NCI-H1436 treated with DMSO at 0.1 percent for 48 hours (cell line): ENCODE results near the gene AMPH.

Experiments used
- DNase-seq: peaks from one replicate; lab custom pipeline; 2025; lab: John Stamatoyannopoulos, UW

Gene AMPH

DNA sequence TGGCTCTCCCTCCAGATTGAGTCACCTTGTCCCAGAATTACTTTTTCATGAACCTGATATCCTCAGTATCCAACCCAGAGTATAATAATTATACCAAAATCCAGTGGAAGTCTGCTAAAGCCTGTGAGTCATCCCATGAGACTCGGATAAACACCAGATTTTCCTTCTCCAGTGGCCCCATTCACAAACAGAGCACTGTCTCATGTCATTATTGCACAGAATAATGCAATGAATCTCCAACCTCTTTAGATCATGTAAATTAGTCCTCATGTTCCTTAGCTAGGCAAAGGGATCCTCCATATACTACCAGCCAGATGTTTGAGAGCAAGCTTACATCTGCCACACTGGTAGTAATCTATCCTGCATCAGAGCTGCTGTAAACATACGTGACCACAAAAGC is 89.0 kb downstream of the AMPH start:
- DNase-seq = no peak

DNA sequence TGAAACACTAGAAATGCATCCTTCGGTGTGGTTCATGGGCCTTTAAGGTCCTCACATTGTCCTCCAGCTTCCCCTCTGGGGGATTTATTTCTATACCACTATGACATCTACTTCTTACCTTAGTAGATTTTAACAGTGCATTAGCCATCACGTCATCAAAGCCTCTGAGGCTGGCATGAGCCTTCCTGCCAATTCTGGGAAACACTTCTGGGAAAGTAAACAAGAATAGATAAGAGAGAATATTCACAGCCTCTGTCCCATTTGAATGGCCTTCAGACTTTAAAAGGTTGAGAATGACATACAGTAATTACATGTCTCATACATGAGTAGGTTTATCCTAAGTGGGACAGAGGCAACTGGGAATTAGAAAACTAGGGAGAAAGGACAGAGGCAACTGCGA is 89.7 kb downstream of the AMPH start:
- no peak for DNase-seq

DNA sequence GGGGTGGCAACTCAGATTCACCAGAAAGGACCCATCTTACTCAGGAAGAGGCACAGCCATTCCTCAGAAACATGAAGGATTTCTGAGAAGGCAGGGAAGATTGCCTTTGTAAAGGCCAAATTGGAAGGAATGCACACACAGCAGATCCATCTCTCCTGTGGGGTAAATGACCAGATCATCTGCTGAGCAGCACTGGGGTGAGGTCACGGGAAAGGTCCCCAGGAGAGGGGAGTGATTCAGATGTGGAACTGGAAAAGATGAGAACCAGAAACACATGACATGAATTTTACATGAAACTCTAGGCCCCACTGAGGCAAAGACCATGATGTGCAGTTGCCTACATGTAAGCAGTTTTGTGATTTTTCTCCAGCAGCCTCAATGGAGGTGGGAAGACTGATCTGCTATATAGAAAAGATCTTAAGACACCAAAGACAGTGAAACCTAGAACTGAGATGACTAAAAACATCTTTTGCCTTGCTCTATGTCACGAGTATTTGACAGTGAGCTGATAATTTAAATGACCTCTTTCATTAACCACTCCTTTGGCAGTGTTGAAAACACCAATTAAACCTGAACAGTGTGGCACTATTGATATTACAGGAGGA is 91.6 kb downstream of the AMPH start:
- DNase-seq = no peak

DNA sequence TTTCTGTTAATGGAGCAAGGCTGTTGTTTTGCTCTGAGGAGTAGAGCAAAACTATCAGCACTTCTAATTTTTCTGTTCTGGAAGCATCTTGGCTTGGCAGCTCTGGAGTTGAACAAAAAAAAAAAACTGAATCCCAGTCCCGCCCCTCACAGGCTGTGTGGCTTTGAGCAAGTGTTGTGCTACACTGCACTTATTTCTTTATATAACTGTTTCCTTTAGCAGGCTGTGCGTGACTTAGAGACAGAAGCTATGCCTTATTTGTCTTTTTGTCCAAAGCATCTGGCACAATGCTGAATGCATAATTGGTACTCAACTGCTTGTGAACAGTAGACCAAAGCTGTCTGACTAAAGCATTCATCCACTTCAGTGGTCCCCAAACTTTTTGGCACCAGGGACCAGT is 96.1 kb downstream of the AMPH start:
- DNase-seq = no peak

DNA sequence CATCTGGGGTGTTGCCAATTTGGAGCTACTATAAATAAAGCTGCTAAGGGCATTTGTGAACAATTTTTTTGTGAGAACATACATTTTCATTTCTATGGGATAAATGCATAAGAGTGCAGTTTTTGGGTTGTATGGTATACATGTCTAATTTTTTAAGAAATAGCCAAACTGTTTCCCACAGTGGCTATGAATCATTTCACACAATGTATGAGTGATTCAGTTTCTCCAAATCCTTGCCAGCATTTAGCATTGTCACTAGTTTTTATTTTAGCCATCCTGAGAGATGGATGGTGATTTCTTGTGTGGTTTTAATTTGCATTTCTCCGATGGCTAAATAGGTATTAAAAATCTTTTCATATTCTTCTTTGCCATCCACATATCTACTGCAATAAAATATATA is 105.3 kb downstream of the AMPH start:
- no peak for DNase-seq

DNA sequence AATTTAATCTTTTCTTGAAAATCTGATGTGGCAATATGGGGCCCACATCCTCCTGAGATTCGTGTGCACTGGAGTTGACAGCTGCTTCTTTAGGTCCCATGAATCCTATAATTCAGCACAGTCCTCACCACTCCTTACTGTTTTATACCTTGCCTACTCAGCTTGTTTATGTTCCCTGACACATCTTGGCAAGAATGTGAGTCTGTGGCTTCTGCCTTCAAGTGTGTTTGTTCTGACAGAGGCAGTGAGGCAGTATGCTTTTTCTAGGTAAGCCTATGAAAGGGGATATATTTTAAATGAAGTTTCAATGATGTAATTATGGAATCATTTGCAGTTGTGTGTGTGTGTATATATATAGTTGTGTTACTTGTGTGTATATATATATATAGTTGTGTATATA is 106.4 kb downstream of the AMPH start:
- no peak for DNase-seq

DNA sequence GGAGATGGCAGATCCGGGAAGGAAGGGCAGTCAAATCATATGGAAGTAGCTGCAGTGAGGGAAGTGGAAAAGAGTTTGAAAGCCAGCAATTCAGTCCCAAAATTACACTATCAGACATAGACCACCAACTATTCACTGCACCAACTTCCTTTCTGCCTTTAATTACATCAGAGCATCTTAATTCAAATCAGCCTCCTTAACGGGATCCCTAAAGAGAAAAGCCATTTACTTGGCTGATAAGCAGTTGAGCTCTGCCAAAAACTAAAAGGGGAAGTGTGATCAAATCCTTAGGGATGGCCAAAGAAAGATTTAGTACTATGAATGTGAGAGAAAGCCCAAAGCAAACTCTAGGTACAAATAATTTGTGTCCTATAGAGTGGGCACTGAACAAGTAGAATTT is 110.4 kb downstream of the AMPH start:
- DNase-seq = no peak

DNA sequence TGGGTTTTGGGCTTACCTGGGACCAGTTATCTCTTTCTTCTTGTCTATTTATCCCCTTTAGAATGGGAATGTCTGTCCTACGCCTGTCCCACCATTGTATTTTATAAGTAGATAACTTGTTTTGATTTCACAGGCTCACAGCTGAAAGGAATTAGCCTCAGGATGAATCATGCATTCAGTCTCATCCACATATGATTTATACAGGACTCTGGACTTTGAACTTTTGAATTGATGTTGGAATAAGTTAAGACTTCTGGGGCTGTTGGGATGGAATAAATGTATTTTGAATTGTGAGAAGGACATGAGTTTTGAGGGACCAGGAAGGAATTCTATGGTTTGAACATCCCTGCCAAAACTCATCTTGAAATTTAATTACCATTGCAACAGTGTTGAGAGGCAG is 112.6 kb downstream of the AMPH start:
- DNase-seq = no peak

DNA sequence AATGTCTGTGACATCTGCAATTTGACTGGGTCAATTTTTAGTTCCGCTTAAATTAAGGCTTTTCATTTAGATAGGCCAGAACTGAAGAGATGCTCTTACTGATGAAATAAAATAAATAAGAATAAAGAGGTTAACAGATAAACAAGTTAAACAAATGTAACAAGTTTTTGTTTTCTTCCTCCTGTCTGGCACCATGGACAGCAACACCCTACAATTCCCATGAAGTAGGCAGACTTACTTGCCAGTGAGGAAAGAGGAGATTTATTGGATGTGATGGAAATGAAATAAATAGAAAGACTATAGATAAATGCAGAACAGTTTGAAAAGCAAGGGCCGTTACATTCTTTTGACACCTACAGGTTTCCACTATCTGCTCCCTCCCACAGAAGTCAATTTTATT is 118.5 kb downstream of the AMPH start:
- DNase-seq = no peak

DNA sequence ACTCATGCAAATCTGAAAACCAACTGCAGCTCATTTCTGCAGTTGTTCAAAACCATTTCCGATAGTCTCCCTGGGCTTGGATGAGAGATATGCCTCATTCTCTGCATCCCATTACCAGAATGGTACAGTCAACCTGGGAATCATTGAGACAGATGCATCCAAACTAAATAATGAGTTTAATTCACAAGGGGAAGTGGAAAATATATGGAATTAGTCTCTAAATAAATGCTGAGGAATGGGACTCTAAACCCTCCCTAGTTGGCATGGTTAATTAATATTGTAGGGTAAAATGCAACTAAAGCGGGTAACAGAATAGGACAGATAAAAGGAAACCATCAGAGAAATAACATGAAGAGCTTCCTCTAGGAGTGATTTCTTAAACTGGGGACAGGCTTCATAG is 118.9 kb downstream of the AMPH start:
- DNase-seq = no peak

DNA sequence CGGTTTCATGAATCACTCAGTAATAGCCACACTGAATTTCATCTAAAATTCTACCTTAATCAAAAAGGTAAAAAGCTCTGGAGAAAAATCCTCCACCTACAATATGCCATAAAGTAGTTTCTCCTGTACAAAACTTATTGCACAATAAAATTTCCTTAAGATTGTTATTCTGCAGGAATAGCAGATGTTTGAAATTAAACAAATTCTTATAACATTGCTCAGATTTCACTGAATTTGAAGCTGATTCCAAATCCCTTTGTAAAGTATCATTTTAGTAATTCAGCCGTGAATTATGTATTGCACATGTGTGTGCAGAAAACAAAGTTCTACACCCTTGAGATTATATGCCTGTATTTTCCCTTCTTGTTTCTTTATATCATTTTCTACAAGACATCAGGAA is 123.8 kb downstream of the AMPH start:
- no peak for DNase-seq

DNA sequence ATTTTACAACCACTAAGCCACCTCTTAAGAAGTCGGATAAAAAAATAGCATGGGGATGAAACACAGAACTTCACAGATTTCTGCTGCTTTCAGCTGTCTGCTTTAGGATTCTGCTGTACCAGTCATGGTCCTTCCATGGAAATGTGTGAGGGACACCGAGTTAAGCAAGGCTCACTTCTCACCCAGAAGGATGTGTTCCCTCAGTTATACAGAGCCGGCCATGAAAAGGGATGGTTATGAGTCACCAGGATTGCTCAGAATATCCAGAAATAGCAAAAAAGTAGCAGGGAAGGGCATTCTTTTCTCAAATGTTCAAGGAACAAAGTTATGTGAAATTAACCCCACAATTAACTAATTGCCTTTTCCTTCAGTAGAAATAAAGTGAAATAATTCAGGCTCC is 124.4 kb downstream of the AMPH start:
- no peak for DNase-seq

DNA sequence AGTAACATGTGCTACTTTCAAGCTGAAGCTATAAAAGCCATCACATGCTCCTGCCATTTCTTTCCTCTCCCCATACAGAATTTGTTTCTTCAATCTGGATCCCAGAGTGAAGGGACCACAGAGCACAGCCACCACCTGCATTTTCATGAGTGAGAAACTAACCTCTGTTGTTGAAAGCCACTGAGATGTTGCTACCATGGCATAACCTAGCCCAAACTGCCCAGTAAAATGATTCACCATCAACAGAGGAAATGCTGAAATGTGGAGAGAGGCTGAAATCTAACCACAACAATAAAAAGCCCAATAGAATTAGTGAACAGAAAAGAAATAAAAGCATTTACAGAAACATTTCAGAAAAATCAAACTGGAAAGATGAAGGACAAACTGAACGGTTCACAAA is 125.2 kb downstream of the AMPH start:
- DNase-seq = no peak

DNA sequence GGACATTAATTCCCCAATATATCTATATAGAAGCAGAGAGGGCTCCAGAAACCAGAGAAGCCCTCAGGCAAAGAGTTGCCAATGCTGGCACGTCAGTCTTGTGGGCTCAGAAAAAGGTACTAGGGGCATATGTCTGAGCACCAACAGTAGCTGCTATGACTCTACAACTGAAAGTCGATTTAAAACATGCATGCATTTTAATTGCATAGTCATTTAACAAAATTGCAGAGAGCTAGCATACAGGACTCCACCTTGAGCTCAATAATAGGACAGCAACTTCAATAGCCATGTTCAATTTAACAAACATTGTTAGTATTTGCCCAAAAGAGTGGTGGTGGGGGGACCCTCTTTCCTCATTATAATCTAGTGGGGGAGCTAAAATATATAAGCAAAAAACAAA is 126.5 kb downstream of the AMPH start:
- DNase-seq = no peak

DNA sequence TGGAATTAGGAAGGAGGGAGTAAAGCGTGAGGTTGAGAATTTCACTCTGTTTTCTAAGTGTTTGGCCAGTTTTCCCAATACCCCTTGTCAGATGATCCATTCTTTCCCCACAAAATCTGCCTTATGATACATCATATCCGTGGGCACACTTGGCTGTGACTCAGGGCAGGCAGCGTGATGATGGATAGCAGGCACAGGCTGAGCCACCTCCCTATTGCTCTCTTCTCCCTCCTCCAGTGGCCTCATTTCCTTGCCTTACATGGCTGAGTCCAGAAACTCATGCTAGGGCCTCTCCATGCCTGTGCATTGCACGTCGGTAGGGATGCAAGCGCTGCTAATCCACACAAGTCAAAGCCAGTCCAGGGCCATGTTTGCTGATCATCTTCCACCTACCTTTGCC is 128.3 kb downstream of the AMPH start:
- no peak for DNase-seq

DNA sequence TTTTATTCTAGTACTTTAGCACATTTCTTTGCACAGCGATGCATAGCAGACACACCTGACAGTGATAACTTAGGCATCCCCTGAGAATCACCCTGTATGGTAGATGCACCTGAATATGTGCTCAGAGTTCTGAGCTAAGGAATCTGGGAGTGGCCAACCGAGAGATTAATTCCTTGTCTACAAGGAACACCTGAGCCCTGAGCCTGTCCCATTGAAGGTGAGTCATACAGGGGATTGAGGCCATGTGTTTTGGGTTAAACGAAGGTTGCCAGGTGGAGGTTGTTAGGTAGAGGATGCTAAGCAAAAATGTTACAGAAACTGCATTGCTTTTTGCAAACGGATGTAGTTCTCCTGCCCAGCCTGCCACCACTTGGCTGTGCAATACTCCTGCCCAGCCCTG is 128.9 kb downstream of the AMPH start:
- DNase-seq = no peak

DNA sequence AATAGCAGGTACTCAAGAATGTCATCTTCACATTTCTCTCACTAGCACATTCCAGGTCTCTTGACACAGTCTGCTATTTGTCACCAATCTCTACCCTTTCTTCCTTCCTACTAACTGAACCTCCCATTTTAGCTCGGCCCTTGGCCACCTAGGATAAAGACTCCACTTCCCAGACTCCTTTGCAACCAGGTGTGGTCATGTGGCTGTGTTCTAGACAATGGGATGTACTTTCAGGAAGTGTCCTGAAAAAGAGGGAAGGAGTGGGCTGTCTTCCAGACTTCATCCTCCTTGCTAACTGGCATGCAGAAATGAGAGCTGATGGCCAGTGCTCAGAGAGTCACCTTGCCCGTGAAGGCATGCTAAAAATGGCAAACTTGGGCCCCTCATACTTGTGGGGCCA is 139.2 kb downstream of the AMPH start:
- no peak for DNase-seq

DNA sequence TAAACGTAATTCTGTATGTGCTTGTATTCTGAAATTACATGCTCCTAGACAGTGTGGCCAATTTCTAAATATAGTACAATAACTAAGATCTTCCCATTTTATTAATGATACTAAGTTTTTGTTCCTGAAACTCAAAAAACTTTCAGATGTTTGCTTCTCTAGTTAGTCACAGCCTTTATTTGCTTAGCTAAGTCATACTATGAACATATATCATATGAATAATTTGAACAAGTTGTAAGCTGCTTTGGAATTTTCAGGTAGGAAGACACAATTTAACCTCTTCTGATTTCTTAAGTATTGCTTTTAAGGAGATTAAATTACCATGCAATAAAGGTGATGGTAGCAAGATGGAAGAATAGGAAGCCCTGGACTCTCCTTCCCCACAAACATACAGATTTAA is 148.7 kb downstream of the AMPH start:
- DNase-seq = no peak

DNA sequence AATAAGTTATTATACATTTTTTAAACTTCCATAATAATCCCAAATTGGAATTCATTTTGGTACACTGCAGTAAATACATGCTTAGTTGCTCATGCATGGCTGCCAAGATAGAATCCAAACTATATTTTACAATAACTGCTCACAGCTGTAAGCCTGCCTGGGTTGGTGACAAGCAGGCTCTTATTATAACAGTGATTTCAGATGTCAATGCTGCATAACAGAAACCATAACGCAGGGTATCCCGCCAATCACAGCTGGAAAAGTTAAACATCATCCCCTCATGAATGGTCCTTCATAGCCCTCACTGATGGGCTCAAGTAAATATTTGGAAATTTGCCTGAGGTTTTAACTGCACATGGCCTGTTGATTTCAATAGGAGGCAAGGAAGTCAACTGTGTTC is 149.8 kb downstream of the AMPH start:
- DNase-seq = no peak

DNA sequence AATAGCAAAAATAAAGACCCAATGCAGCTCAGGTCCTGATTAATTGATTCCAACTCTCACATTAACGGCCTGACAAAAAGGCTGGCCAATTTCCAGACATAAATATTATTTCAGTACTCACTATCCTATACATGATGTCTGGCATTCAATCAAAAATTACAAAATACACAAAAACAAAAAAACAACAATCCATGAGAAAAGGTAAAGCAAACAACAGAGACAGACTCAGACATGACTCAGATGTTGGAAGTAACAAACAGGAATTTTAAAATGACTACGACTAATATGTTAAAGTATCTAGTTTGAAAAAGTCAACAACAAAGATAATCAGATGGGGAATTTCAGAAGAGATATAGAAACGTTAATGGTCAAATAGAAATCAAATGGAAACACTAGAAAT is 152.8 kb downstream of the AMPH start:
- no peak for DNase-seq

DNA sequence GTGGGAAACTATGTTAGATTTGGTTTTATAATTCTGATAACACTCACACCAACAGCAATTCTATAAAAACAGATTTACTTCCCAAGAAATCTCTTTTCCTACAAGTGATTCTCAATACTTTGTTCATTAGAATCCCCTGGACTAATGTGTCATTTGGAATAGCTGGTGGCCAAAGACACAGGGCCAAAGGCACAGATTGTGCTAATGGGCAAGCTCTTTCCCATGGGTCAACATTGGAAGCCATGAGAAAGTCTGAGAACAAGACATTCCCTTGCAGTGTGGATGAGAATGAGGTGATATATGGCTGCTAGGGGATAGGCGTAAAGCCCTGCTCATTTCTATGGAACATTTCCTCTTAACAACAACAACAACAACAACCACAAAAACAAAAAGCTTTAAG is 153.8 kb downstream of the AMPH start:
- DNase-seq = no peak

DNA sequence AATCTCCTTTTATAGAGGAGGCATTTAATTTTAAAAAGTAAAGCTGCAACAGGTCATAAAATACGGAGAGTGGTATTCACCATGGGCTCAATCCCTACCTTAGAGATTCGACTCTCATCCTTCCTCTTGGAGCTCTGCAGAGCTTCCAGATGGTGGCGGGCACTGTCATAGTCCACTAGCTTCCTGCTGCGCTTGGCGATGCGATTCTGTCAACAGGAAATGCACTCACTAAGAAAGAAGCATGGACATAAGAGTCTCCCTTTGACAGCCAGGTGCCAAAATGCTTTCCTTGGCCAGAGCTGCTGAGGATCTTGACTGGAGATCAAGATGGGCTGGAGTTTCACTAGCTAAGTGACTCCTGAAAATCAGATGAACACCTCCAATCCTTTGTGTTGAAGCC is 154.4 kb downstream of the AMPH start:
- DNase-seq = no peak

DNA sequence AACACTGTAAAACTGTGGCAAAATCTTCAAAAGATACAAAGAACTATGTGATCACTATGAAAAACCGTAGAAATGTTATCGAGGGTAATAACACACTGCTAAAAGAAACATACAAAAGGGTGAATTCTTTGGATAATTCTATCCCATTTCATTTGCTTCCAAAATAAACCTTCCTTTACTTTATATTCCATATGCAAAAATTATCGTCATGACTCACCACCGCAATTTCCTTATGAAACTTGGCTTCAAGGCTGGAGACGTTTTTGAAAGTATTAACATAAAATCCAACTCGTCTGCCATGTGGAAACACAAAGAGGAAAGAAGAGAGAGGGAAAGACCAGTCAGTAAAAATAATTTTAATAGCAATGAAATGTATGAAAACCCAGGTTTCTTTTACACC is 165.2 kb downstream of the AMPH start:
- DNase-seq = no peak

DNA sequence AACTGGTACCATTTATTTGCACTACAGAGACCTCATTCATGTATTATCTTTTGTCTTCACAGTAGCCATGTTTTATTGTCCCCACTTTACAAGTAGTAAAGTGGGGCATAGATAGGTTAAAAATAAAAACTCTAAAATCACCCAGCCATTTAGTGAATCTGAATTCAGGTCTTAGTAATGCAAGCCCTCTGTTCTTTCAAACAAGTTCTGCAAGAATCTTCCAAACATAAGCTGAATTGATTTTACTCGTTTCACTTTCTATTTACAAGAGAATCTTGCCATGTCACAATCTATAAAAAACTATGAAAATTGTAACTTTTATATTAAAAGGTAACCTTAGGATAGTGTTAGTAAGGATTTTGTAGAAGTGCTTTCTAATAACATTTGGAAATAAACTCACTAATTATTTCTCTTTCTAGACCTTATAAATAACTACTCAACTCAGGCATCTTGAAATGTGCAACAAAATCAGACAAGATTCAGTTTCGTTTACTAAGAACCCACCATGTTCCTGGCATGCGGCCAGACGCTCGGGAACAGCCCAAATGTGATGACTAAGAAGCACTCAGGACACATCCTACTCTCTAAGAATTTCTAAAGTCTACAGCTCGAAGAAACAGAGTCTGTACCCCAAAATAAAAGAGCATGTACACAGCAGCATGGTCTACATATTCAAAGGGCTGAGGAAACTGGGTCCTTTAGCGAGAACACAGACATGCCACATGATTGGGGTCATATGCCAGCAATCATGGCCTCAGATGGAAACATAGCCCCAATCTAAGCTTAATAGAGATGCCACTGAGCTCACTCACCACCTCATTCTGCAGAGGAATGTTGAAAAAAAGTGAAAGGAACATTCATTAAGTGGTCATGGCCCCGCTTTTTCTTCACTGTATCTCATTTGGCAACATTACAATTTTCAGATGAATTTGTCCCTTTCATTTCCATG is 167.6 kb downstream of the AMPH start:
- DNase-seq = no peak
